ENCODE results near the gene IL23R. TPM values are rescaled to one million over a fixed set of nuclear protein-coding genes. Genes with fewer than 3 reads are reported as not detected.

Gene IL23R
- total and polyA plus RNA-seq, 2 of the 13 experiments (the other 11 are each of a cell fraction or from before 2014, with no cell fraction given) = not detected

DNA sequence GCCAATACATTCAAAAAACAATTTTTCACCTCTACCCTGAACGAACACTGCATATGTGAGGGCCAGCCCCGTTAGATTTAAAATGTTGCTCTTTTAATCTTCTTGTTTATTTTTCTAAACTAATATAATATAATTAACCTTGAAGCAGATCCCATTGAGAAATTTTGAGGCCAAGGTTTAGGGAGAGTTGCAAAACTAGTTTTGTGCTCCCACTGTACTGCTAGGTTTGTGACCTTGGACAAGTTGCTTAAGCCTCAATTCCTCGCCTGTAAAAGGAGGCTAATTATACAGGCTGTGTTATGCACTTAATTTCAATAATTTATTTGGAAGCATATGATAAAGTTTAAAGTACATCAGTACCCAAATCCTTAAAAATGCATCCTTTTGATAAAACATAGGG is 3.7 kb downstream of the IL23R start (continued):
- TF ChIP-seq ISL2 (CRISPR knock-in tag; IDR thresholded peaks at IDR 0.05) (peak; percentile 24; the same call in 1 of the 2 replicates), SOX13 (IDR thresholded peaks at IDR 0.05) (no peak), SOX13 (CRISPR knock-in tag; conservative IDR thresholded peaks at IDR 0.05 in 1 of 2, IDR thresholded peaks at IDR 0.05 in 1 of 2) (0 out of 4 replicates have a peak, but pooled peaks of 1 of the 2 experiments have one; percentile 20), GATA4 (IDR thresholded peaks at IDR 0.05; ENCODE audit: borderline replicate concordance, low read depth) (no peak), EP300 (IDR thresholded peaks at IDR 0.05; ENCODE audit: low read depth in 2 of 2, low read length in 2 of 2) (peak in 1 of 2 experiments; percentile 61; a peak in 1 of 4 replicates), EP300 (CRISPR knock-in tag; IDR thresholded peaks at IDR 0.05; ENCODE audit: borderline replicate concordance) (no peak), HNF4A (CRISPR knock-in tag; IDR thresholded peaks at IDR 0.05) (peak; percentile 81), SOX6 (IDR thresholded peaks at IDR 0.05) (no peak), SOX6 (CRISPR knock-in tag; IDR thresholded peaks at IDR 0.05) (peak; percentile 16; the same call in 1 of the 2 replicates), CREM (IDR thresholded peaks at IDR 0.05) (peak; percentile 38; the same call in 1 of the 2 replicates), CREM (CRISPR knock-in tag; IDR thresholded peaks at IDR 0.05) (no peak), NCOR1 (IDR thresholded peaks at IDR 0.05; ENCODE audit: borderline replicate concordance, low read length) (0 out of 2 replicates have a peak, but pooled peaks have one; percentile 32), RBM39 (IDR thresholded peaks at IDR 0.05; ENCODE audit: low read depth, low read length, poor library complexity, severe bottlenecking) (no peak), HNF4G (IDR thresholded peaks at IDR 0.05; ENCODE audit: borderline replicate concordance, low read depth, low read length) (peak; percentile 58; the same call in 1 of the 2 replicates), HNF4G (CRISPR knock-in tag; IDR thresholded peaks at IDR 0.05; ENCODE audit: borderline replicate concordance, low read depth) (no peak), ZNF484 (CRISPR knock-in tag; IDR thresholded peaks at IDR 0.05; ENCODE audit: borderline replicate concordance, low read depth) (no peak)
- TF ChIP-seq, protein P1, sequence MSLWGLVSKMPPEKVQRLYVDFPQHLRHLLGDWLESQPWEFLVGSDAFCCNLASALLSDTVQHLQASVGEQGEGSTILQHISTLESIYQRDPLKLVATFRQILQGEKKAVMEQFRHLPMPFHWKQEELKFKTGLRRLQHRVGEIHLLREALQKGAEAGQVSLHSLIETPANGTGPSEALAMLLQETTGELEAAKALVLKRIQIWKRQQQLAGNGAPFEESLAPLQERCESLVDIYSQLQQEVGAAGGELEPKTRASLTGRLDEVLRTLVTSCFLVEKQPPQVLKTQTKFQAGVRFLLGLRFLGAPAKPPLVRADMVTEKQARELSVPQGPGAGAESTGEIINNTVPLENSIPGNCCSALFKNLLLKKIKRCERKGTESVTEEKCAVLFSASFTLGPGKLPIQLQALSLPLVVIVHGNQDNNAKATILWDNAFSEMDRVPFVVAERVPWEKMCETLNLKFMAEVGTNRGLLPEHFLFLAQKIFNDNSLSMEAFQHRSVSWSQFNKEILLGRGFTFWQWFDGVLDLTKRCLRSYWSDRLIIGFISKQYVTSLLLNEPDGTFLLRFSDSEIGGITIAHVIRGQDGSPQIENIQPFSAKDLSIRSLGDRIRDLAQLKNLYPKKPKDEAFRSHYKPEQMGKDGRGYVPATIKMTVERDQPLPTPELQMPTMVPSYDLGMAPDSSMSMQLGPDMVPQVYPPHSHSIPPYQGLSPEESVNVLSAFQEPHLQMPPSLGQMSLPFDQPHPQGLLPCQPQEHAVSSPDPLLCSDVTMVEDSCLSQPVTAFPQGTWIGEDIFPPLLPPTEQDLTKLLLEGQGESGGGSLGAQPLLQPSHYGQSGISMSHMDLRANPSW (CRISPR knock-in tag; IDR thresholded peaks at IDR 0.05; ENCODE audit: borderline replicate concordance) = no peak
- TF ChIP-seq, protein P2, sequence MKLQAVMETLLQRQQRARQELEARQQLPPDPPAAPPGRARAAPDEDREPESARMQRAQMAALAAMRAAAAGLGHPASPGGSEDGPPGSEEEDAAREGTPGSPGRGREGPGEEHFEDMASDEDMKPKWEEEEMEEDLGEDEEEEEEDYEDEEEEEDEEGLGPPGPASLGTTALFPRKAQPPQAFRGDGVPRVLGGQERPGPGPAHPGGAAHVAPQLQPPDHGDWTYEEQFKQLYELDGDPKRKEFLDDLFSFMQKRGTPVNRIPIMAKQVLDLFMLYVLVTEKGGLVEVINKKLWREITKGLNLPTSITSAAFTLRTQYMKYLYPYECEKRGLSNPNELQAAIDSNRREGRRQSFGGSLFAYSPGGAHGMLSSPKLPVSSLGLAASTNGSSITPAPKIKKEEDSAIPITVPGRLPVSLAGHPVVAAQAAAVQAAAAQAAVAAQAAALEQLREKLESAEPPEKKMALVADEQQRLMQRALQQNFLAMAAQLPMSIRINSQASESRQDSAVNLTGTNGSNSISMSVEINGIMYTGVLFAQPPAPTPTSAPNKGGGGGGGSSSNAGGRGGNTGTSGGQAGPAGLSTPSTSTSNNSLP (IDR thresholded peaks at IDR 0.05; ENCODE audit: low read depth, low read length) = 0 out of 2 replicates have a peak, but pooled peaks have one; percentile 40
- TF ChIP-seq, protein P3, sequence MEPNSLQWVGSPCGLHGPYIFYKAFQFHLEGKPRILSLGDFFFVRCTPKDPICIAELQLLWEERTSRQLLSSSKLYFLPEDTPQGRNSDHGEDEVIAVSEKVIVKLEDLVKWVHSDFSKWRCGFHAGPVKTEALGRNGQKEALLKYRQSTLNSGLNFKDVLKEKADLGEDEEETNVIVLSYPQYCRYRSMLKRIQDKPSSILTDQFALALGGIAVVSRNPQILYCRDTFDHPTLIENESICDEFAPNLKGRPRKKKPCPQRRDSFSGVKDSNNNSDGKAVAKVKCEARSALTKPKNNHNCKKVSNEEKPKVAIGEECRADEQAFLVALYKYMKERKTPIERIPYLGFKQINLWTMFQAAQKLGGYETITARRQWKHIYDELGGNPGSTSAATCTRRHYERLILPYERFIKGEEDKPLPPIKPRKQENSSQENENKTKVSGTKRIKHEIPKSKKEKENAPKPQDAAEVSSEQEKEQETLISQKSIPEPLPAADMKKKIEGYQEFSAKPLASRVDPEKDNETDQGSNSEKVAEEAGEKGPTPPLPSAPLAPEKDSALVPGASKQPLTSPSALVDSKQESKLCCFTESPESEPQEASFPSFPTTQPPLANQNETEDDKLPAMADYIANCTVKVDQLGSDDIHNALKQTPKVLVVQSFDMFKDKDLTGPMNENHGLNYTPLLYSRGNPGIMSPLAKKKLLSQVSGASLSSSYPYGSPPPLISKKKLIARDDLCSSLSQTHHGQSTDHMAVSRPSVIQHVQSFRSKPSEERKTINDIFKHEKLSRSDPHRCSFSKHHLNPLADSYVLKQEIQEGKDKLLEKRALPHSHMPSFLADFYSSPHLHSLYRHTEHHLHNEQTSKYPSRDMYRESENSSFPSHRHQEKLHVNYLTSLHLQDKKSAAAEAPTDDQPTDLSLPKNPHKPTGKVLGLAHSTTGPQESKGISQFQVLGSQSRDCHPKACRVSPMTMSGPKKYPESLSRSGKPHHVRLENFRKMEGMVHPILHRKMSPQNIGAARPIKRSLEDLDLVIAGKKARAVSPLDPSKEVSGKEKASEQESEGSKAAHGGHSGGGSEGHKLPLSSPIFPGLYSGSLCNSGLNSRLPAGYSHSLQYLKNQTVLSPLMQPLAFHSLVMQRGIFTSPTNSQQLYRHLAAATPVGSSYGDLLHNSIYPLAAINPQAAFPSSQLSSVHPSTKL (CRISPR knock-in tag; IDR thresholded peaks at IDR 0.05) = peak; percentile 58
